ENCODE measurements around the gene OOSP2. TPM values are rescaled to one million over a fixed set of nuclear protein-coding genes. Genes with fewer than 3 reads are reported as not detected.

OOSP2 gene
- total and polyA plus RNA-seq, 2 experiments from 2014 or later: not detected

DNA sequence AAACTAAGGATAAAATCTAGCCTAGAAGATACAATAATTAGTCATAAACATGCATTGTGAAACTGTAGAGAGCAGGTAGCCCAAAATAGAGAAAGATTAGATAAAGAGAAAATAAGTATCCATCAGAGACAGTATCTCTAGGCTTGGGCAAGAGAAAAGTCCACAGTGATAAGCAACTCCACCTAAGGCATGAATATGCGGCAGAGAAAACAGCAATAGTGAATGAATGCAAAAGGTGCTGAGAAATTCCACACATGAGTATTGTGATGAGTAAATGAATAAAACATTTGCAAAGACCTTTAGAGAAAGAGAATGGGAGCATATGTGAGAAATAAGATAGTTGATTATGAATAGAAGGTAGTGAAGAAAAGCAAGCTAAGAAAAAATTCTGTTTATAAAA, 57.0 kb downstream of the OOSP2 start:
- Histone ChIP-seq H3K4me1 (ENCODE audit: low read depth) (no peaks in the 10 kb centered on the region), H3K27me3 (no peaks in the 10 kb centered on the region)

More for the DNA sequence above, 57.0 kb downstream of the OOSP2 start:
- Histone ChIP-seq H3K9me3 (ENCODE audit: low read depth) (no peaks in the 10 kb centered on the region), H3K27ac (no peak overlapping the region), H3K4me3 (no peak overlapping the region), H3K36me3 (no peaks in the 10 kb centered on the region)
- TF ChIP-seq, protein P1, sequence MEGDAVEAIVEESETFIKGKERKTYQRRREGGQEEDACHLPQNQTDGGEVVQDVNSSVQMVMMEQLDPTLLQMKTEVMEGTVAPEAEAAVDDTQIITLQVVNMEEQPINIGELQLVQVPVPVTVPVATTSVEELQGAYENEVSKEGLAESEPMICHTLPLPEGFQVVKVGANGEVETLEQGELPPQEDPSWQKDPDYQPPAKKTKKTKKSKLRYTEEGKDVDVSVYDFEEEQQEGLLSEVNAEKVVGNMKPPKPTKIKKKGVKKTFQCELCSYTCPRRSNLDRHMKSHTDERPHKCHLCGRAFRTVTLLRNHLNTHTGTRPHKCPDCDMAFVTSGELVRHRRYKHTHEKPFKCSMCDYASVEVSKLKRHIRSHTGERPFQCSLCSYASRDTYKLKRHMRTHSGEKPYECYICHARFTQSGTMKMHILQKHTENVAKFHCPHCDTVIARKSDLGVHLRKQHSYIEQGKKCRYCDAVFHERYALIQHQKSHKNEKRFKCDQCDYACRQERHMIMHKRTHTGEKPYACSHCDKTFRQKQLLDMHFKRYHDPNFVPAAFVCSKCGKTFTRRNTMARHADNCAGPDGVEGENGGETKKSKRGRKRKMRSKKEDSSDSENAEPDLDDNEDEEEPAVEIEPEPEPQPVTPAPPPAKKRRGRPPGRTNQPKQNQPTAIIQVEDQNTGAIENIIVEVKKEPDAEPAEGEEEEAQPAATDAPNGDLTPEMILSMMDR (IDR thresholded peaks at IDR 0.05; ENCODE audit: low read depth, low read length): no peak
- no peak for DNase-seq (ENCODE audit: low read depth in 1 of 2, low spot score in 1 of 2)

Other genes starting within 250 kb of the OOSP2 start
- 73.1 and 73.8 TPM in 2 replicates for gene MRPL16, start 229.6 kb upstream of the OOSP2 start, total RNA-seq
- 93.7 and 101 TPM in 2 replicates for gene MRPL16, start 229.6 kb upstream of the OOSP2 start, polyA plus RNA-seq
- gene CBLIF, start 194.9 kb upstream of the OOSP2 start, total RNA-seq: 0.69 TPM in 1 of 2 replicates, not detected in the other
- gene CBLIF, start 194.9 kb upstream of the OOSP2 start, polyA plus RNA-seq: not detected in 2 replicates
- not detected in 2 replicates for gene TCN1, start 173.9 kb upstream of the OOSP2 start, total RNA-seq
- gene TCN1, start 173.9 kb upstream of the OOSP2 start, polyA plus RNA-seq: not detected in 2 replicates
- gene OOSP3, start 161.6 kb upstream of the OOSP2 start, total RNA-seq: not detected in 2 replicates
- not detected in 2 replicates for gene OOSP3, start 161.6 kb upstream of the OOSP2 start, polyA plus RNA-seq
- gene OOSP1, start 102.0 kb upstream of the OOSP2 start, total RNA-seq: 0.48 TPM in 1 of 2 replicates, not detected in the other
- 0.71 and 0.91 TPM in 2 replicates for gene OOSP1, start 102.0 kb upstream of the OOSP2 start, polyA plus RNA-seq
- gene OOSP4A, start 76.4 kb upstream of the OOSP2 start, total RNA-seq: not detected in 2 replicates
- gene OOSP4A, start 76.4 kb upstream of the OOSP2 start, polyA plus RNA-seq: not detected in 2 replicates
- not detected in 2 replicates for gene OOSP4B, start 23.2 kb upstream of the OOSP2 start, total RNA-seq
- not detected in 2 replicates for gene OOSP4B, start 23.2 kb upstream of the OOSP2 start, polyA plus RNA-seq
- not detected in 2 replicates for gene MS4A3, start 16.3 kb downstream of the OOSP2 start, total RNA-seq
- not detected in 2 replicates for gene MS4A3, start 16.3 kb downstream of the OOSP2 start, polyA plus RNA-seq
- gene MS4A2, start 48.3 kb downstream of the OOSP2 start, total RNA-seq: not detected in 2 replicates
- not detected in 2 replicates for gene MS4A2, start 48.3 kb downstream of the OOSP2 start, polyA plus RNA-seq
- 0.83 TPM in 1 of 2 replicates, not detected in the other for gene MS4A6A, start 142.7 kb downstream of the OOSP2 start, total RNA-seq
- gene MS4A6A, start 142.7 kb downstream of the OOSP2 start, polyA plus RNA-seq: not detected in 2 replicates
- not detected in 2 replicates for gene MS4A4E, start 202.7 kb downstream of the OOSP2 start, total RNA-seq
- gene MS4A4E, start 202.7 kb downstream of the OOSP2 start, polyA plus RNA-seq: not detected in 2 replicates
- gene MS4A4A, start 240.3 kb downstream of the OOSP2 start, total RNA-seq: not detected in 2 replicates
- gene MS4A4A, start 240.3 kb downstream of the OOSP2 start, polyA plus RNA-seq: not detected in 2 replicates